Stimulated activated CD8-positive, alpha-beta memory T cell treated with anti-CD3 and anti-CD28 coated beads, Interleukin-4, amount 100 ng/mL, for 24 hours (primary cell): ENCODE measurements around the gene SSRP1.
"Not testable (repeated sequence)": the region's sequence is repeated elsewhere in the genome, so short reads cannot be mapped to it uniquely, and the experiment has no call there.

Experiments used
- DNase-seq: peaks from one replicate; pipeline ENCODE4 v3.0.0-alpha.2; 2020; ENCODE audit warnings: low read depth

SSRP1 gene, protein sequence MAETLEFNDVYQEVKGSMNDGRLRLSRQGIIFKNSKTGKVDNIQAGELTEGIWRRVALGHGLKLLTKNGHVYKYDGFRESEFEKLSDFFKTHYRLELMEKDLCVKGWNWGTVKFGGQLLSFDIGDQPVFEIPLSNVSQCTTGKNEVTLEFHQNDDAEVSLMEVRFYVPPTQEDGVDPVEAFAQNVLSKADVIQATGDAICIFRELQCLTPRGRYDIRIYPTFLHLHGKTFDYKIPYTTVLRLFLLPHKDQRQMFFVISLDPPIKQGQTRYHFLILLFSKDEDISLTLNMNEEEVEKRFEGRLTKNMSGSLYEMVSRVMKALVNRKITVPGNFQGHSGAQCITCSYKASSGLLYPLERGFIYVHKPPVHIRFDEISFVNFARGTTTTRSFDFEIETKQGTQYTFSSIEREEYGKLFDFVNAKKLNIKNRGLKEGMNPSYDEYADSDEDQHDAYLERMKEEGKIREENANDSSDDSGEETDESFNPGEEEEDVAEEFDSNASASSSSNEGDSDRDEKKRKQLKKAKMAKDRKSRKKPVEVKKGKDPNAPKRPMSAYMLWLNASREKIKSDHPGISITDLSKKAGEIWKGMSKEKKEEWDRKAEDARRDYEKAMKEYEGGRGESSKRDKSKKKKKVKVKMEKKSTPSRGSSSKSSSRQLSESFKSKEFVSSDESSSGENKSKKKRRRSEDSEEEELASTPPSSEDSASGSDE

DNA sequence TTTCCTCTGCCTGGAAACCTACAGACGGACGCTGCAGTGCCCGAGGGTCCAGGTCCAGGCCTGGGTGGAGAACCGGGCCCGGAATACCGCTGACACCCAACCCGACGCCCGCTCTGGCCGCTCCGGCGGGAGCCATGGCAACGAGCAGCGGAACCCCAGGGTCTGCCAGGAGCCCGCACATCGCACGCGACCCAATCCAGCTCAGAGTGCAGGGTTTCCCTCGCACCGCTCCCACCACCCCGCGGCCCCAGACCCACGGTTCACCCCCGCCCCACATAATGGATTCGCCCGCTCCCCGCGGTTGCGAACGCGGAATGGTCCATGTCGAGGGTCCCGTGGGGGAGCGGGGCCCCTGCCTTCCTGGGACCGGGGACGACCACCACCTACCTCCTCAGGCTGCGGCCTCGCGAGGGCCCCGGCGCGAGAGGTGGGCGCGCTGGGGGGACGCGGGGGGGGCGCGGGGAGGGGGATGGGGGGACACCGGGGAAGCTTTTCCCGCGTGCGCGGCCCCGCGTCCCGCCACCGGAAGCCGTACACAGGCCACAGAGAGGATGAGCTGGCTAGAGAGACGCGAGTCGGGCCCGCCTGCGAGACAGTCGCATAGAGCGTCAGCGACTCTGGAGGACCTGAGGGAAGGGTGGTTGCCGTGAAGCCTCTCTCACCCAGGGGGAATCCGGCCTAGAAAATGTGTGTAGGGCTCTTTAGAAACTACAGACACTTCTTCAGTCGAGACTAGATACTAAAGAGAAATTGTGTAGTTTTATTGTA lies at the start of gene SSRP1:
SSRP1 (minus strand) TSS at position 550 of the 768 bp plus-strand sequence. CDS start 771 bp downstream, outside the sequence.
- peak; percentile 78 for DNase-seq

DNA sequence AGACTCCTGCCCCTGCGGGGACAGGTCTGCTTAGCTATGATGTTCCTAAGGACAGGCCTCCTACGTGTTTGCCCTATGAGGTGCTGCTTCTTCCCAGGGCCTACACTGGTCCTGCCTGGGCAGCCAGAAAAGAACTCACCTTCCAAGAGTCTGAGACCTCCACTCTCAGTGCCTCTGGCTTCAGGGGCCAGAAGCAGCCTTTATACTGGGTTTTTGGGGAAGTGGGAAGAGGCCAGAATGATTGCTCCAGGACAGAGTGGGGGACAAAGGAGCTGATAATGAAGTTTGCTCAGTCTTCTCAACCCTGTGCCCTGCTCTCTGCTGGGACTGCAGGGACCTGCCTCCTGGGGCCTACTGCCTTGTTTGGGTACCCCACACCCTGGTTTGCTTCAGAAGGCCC lies 45.3 kb upstream of the SSRP1 start, which contains the start of gene PRG3:
PRG3 (minus strand) TSS at position 176 of the 400 bp plus-strand sequence. CDS start 442 bp downstream, outside the sequence.
- DNase-seq: no peak

DNA sequence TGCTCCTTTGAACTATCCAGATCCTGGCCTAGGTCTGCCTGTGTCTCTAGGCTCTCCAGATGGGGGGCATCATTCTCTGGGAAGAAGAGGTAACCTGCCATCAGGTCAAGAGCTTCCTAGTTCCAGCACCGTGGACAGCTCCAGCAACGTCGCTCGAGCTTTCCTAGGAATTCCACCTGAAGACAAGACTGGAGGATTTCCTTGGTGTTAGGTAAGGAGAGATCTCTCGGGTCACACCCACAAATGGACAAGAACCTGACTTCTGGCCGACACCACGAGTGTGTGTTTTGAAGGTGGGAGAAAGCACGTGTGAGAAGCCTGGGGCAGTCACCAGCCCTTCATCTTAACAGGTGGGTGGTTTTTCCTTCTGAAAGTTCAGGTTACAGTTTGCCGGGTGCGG lies 44.0 kb upstream of the SSRP1 start:
- DNase-seq: no peak

DNA sequence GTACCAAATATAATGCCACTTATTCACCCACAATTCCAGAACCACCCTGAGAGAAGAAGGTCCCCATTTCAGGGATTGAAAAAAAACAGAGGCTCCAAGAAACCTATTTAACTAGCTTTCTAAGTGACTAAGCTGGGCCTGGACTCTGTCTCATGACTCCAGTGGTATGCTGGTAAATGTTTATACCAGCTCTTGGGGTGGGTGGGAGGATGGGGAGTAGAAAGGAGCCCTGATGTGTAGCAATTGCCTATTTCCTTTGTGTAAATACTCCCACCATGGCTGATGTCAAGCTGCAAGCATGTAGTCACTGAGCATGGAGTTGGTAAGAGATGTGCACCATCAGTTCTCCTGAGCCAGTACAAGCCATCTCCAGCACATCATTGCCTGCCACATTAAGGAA lies 42.5 kb upstream of the SSRP1 start:
- no peak for DNase-seq

DNA sequence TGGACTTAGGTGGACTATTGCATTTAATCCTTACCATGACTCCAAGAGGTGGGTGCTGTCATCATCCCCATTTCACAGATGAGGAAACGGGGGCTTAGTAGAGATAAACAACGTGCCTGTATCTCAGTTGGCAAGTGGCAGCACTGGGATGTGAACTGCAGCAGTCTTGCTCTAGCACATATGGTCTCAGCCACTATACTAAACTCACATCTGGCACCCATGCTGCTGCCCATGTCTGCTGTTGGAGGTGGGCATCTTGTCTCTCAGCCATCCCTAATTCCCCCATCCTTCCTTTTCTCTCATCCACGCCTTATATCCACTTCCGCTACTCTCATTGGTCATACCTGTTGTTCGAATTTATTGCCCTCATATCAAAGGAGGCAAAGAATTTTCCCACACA lies 41.4 kb upstream of the SSRP1 start:
- DNase-seq: no peak

DNA sequence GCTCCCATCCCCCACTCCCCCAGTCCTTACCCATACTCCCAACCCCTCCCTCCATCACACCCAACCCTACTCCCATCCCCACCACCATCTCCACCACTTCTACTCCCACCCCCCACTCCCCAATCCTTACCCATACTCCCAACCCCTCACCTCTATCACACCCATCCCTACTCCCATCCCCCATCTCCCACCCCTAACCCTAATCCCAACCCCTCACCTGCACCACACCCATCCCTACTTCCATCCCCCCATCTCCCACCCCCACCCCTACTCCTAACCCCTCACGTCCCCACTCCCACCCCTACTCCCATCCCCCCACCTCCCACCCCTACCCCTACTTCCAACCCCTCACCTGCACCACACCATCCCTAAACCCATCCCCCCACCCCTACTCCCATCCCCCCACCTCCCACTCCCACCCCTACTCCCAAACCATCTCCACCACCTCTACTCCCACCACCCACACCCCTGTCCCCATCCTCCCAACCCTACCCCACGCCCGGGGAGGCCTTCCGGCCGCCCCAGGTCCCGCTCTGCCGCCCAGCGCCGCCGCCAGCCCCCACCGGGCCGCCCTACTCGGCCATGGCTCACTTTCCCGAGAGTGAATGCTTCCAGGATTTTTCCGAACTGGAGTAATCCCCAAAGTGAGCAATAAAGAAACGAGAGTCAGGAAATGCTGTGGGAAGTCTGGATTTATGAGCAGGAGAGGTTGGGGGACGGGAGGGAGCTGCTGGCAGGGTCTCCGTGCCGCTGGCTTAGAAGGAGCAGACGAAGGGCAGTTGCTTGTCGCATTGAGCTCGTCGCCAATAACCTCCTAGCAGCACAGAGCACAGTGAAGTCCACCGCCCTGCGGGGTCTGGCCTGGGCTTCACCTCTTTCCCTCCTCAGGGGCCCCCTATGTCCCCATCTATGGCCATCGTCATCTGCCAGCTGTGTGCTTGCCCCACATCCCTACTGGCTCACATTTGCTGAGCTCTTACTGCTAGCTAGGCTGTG lies 40.7 kb upstream of the SSRP1 start:
- DNase-seq: no peak

DNA sequence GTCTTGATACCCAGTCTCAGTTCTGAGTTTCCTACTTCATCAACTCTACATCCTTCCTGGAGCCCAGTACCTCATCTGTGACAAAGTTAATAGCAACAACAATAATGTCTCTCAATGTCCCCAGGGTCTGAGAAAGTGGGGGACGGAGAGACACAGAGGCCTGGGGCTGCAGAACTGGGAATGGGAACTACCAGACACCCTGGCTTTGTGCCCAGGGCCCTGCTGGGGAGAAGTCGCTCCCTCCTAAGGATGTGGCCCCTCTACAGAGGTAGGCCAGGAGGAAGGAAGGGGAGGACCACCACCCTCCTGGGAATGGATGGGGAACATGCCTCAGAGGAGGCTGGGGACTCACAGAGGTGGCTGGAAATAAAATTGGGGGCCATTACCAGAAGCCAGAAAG lies 39.8 kb upstream of the SSRP1 start:
- no peak for DNase-seq

DNA sequence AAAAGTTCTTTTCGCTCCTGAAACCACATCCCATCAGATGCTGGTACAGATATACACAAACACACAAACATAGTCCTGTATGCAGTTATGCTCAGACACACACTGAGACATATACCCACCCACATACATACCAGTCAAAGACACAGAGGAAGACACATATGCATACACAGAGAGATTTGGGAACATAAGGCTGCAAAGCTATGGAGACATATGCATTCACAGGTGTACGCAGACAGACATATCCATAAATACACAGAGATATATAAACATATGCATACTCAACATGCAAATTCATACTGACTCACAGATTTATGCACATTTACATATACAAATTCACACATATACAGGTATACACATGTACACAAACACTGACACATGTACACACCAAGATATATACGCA lies 39.3 kb upstream of the SSRP1 start:
- DNase-seq: no peak

DNA sequence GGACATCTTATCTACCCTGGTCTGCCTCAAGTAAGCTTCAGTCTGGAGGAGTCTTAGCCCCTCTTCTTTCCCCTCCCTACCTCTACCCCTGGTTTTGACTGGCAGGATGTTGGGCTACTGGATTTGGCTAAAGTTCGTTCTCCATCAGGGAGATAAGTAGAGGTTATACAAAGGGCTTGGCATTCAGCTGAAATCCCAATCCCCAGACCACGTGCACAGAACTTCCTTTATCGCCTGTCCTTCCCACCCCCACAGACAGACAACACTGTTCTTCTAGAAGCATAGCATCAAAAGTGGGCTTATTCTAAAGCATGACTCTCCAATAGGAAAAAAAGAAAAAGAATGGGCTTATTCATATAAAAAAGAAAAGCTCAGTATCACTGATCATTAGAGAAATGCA lies 37.5 kb upstream of the SSRP1 start:
- DNase-seq: no peak

DNA sequence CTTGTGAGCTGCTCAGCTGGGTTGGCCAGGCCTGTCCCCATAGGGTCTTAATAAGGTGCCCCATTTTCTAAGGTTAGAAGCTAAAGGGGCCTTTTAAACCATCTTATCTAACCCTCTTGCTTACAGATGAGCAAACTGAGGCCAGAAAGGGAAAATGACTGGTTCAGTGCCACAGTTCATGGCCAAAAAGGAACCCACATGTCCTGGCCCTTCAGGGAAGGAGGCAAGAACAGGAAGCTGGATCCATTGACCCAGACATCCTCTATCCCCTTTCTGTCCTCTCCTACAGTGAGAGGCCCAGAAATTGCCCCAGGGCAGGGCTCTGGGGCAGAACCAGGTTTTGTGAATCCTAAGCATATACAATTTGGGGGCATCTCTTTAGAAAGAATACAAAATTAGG lies 35.2 kb upstream of the SSRP1 start:
- no peak for DNase-seq

DNA sequence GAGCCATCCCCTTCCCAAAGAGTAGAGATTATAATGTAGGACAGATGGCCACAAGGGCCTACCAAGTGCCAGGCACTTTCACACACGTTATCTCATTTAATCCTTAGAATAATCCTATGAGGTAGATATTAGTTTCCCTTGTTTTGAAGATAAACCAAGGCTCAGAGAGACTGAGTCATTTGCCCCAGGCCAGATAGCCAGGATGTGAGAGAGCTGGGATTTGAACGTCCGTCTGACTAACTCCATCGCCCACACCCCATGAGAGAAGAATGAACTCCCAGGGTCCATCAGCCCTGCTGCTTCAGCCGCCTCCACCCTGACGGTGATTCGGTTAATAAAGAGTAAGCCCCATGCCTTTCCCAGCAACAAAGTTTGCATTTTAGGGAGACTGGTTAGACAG lies 34.6 kb upstream of the SSRP1 start:
- DNase-seq: no peak

DNA sequence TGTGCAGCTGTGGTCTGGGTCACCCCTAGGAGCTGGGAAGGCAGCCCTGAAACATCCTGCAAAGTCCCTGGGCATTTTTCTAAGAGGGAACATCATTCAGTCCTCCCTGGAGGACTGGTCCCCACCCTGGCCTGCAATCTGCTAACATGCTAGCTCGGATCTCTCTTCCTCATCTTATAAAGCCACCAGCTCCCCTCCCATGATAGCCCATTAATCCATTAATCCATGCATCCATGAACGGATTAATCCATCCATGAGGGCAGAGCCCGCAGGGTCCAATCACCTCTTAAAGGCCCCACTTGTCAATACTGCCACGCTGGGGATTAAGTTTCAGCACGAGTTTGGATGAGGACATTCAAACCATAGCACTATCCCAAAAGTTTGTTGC lies 33.1 kb upstream of the SSRP1 start:
- DNase-seq: no peak

DNA sequence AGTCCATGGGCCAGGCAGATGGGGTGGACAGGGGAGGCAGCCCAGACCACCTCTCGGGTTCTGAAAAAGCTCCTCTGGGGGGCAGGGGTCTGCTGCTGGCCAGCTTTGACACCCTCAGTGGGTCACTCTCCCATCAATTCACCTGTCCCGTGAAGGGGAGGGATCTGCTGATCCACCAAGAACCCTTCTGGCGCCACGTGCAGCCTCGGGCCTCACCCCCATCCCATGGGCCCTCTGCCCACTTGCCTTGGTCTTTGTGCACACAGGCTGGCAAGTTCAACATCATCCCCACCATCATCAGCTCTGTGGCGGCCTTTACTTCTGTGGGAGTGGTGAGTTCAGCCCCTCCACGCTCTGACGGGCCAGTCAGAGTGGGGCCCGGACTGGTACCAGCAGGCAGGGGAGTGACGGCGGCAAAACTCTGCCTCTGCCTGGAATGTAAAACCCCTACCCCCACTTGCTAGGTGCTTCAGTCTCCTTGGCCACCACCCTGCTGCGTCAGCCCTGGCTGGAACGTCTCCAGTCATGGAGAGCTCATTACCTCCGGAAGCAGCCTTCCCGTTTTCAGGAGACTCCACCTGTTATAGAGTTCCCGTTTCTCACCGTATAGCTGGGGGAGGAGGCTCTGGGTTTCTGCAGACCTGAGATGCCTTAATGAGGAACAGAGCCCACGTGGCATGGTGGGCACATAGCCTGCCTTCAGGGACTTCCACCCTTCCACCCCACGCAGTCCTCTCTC lies 32.6 kb upstream of the SSRP1 start:
- DNase-seq: no peak

DNA sequence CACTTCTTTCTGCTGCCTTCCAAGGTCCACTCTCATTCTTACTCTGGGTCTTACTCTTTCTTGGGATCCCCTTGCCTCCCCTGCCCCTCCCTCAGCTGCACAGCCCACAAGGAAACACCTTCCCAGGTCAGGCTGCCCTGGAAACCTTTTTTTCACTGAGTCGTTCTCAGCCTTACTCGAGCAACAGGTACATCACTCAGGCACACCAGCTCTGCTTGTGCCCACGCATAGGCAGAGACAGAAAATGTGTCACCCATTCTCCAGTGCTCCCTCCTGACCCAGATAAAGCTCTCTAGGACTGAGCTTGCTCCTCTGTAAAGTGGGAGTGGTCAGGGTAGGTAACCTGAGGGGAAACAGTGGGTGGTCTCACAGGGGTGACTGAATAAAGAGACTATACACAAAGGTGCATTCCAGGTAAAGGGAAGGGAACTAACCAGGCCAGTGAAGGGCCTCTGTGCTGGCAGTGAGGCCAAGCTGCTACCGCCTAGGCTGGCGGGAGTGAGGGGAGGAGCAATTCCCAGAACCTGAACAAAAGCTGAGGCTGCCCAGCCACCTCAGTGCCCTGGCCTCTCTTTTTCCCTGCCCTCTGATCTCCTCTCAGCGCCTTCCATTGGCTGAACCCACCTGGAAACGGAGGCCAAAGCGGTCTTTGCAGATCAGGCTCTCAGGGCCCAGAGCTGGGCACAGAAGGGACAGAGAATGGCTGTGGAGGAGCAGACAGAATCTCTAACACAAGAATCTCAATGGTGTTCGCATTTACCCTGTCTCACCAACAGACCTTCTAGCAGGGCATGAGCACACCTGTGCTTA lies 29.4 kb upstream of the SSRP1 start:
- DNase-seq: no peak

DNA sequence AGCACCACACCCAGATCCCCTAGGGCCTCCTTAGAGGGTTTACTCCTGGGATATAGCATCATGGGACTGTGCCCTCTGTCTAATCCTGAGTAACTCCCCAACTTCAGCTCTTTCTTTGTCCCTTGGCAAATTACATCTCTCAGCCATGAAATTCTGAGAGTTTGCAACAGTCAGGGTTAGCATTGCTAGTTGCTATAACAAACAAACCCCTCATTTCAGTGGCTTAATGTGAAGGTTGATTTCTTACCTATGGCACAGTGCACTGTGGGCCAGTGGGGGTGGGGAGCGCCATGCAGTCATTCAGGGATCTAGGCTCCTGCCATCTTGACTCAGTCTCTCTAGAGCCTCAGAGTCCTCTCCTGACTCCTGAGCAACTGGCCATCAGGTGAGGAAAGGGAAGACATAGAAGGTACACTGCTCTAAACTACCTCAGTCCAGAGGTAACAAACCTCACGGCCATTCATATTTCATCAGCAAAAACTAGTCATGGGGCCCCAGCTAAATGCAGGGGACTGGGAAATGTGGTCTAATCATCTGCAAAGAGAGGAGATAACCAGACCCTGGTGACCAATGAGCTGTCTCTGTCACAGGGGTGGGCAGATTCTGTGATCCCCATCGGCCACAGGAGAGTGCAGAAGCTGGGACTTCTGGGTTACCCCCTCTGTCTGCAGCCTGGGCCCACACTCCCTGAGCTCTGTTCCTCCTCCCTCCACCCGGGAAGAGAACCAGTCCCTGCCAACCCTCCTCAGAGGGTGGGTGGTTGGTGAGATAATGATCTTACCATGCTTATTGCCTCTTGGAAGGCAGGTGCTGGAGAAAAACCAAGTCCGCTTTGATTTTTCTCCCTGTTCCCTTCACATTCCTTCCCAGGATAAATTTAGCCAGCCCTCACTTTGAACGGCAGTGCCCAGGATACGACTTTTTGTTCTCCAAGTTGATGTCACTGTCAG lies 27.7 kb upstream of the SSRP1 start:
- DNase-seq: no peak

DNA sequence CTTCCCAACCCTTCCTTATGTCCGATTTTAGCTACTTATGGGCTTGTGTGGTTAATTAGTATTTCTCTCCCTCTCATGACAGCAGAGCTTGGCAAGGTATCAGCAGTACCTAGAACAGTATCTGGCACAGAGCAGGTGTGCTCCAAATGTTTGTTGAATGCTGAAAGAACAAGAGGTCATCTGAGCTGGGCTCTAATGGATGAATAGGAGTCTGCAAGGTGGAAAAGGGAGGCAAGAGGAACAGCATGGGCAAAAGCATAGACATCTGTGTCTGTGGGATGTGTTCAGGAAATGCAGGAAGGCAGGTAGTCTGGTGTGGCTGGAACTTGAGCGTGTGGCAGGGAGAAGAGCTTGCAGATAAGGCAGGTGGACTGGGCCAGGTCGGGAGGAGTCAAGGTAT lies 26.2 kb upstream of the SSRP1 start:
- no peak for DNase-seq

DNA sequence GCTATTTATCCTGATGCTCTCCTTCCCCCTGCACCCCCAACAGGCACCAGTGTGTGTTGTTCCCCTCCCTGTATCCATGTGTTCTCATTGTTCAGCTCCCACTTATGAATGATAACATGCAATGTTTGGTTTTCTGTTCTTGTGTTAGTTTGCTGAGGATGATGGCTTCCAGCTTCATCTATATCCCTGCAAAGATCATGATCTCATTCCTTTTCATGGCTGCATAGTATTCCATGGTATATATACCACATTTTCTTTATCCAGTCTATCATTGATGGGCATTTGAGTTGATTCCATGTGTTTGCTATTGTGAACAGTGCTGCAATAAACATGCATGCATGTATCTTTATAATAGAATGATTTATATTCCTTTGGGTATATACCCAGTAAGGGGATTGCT lies 25.7 kb upstream of the SSRP1 start:
- DNase-seq: not testable (repeated sequence)

DNA sequence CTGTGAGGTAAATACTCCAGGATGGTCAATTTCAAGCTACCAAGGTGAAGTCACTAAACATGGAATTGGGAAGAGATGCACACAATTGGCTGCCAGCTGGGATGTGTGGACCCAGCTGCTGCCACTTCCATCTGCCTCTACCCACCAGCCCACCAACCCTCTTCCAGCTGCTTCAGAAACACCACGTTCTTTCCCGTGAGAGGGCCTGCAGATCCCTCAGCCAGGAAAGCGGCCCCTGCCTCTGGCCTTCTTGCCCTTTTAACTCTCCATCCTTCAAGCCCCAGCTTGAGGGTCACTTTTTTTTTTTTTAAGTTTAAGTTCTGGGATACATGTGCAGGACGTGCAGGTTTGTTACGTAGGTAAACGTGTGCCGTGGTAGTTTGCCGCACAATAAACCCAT lies 25.3 kb upstream of the SSRP1 start:
- no peak for DNase-seq
